Activated T-cell treated with anti-CD3 and anti-CD28 coated beads for 48 hours (primary cell): ENCODE data around the gene SLC2A11.
"Not testable (repeated sequence)": the region's sequence is repeated elsewhere in the genome, so short reads cannot be mapped to it uniquely, and the experiment has no call there.

Source experiments
- DNase-seq: peaks from one replicate; pipeline ENCODE4 v3.0.0-alpha.2; 2020; ENCODE audit warnings: low read depth

The SLC2A11 gene

GRCh38 chr22:23891726-23892125, 34.1 kb downstream of the SLC2A11 start:
- no peak for DNase-seq

GRCh38 chr22:23892130-23892529, 34.5 kb downstream of the SLC2A11 start:
- no peak for DNase-seq

GRCh38 chr22:23892706-23893105, 35.0 kb downstream of the SLC2A11 start:
- no peak for DNase-seq

- DNase-seq = no peak
Measured at GRCh38 chr22:23893121-23893944, 35.7 kb downstream of the SLC2A11 start.

- peak; percentile 99 for DNase-seq
Measured at GRCh38 chr22:23893945-23894709, 36.5 kb downstream of the SLC2A11 start, which contains the start of gene MIF. TSS of gene MIF (plus strand) at chr22:23894383. CDS start at chr22:23894475, 92 bp downstream.

- peak; percentile 73 for DNase-seq
Measured at GRCh38 chr22:23894710-23895598, 37.3 kb downstream of the SLC2A11 start.

- DNase-seq = no peak
Measured at GRCh38 chr22:23895599-23896144, 38.0 kb downstream of the SLC2A11 start.

GRCh38 chr22:23896166-23896522, 38.5 kb downstream of the SLC2A11 start:
- no peak for DNase-seq

- no peak for DNase-seq
Measured at GRCh38 chr22:23896523-23897186, 39.0 kb downstream of the SLC2A11 start.

- DNase-seq = no peak
Measured at GRCh38 chr22:23897320-23897719, 39.6 kb downstream of the SLC2A11 start.

- DNase-seq = no peak
Measured at GRCh38 chr22:23898006-23898974, 40.6 kb downstream of the SLC2A11 start.

- no peak for DNase-seq
Measured at GRCh38 chr22:23899042-23899745, 41.5 kb downstream of the SLC2A11 start.

- DNase-seq = not testable (repeated sequence)
Measured at GRCh38 chr22:23900227-23900626, 42.6 kb downstream of the SLC2A11 start.

- DNase-seq = no peak
Measured at GRCh38 chr22:23901600-23901999, 43.9 kb downstream of the SLC2A11 start.

GRCh38 chr22:23903328-23903971, 45.8 kb downstream of the SLC2A11 start:
- no peak for DNase-seq

- DNase-seq = no peak
Measured at GRCh38 chr22:23904573-23905254, 47.0 kb downstream of the SLC2A11 start.

GRCh38 chr22:23906641-23907040, 49.0 kb downstream of the SLC2A11 start:
- no peak for DNase-seq

- DNase-seq = not testable (repeated sequence)
Measured at GRCh38 chr22:23907423-23907822, 49.7 kb downstream of the SLC2A11 start.
